Measurements from ENCODE around the gene MICALL1. TPM values are rescaled to one million over a fixed set of nuclear protein-coding genes. Genes with fewer than 3 reads are reported as not detected.
"Not testable (repeated sequence)": the region's sequence is repeated elsewhere in the genome, so short reads cannot be mapped to it uniquely, and the experiment has no call there.

Gene MICALL1
- total and polyA plus RNA-seq, 10 donors = 3.8 to 29.4 (median 18.6) TPM

DNA sequence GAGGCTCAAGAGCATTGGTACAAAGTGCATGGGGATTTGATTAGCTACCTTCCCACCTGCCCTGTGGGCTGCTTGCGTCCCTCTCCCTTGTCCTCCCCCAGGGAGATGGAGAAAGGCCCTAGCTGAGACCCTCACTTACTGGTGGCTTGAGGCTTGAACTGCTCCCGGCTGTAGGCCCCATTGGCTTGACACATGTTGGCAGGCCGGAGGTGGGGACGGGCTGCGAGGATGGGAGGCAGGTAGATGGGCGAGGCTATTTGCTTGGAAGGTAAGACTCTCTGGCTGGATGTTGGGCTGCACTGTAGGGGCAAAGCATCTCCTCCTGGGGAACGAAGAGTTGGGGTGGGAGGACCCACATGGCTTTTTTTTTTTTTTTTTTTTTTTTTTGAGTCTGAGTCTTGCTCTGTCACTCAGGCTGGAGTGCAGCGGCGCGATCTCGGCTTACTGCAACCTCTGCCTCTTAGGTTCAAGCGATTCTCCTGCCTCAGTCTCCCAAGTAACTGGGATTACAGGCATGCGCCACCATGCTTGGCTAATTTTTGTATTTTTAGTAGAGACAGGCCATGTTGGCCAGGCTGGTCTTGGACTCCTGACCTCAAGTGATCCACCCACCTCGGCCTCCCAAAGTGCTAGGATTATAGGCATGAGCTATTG, 41.2 kb downstream of the MICALL1 start:
- H3K27ac ChIP-seq; H3K4me1 ChIP-seq; H3K9me3 ChIP-seq; intact Hi-C loops (cut with DNase I; ENCODE audit: low total_unique reads); DNase-seq; H3K4me3 ChIP-seq: not testable (repeated sequence)
- Histone ChIP-seq H3K27me3 (replicated peaks in 1 of 7) (peaks cover 0 to 20% (median 3%) of the 10 kb centered on the region in 7 donors), H3K36me3 (peaks cover 0 to 13% (median under 1%) of the 10 kb centered on the region in 6 donors)
- WGBS, 5 donors = 91 to 96% (median 95%) methylated on average over 14 of the region's 14 CpGs
- peak in 1 of 3 donors; percentile 11 for TF ChIP-seq POLR2AphosphoS5 (IDR thresholded peaks at IDR 0.05)

DNA sequence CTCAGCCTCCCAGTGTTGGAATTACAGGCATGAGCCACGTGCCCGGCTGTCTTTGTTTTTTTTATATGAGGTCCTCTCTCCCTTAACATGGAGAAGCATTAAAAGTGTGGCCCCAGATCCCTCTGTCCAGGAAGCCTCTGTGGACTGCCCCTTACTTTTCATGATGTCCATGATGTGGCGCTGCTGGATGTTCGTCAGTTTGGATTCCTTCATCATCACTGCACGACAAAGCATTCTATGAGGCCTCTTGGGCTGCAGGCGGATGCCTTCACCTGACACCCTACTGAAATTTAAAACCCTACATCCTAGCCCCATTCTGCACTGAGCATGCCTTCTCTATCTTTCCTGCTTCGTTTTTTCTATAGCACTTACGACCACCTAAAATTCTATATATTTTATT, 45.2 kb downstream of the MICALL1 start:
- DNase-seq = no peak
- Histone ChIP-seq H3K27me3 (replicated peaks in 1 of 7) (peaks cover 0 to 31% (median 9%) of the 10 kb centered on the region in 7 donors), H3K27ac (no peak overlapping the region), H3K4me1 (peaks cover 14 to 41% (median 25%) of the 10 kb centered on the region in 6 donors), H3K36me3 (peaks cover 0 to 5% (median under 1%) of the 10 kb centered on the region in 6 donors), H3K4me3 (no peak overlapping the region), H3K9me3 (no peaks in the 10 kb centered on the region)
- no peak for TF ChIP-seq POLR2AphosphoS5 (IDR thresholded peaks at IDR 0.05)
- TF ChIP-seq, protein P1, sequence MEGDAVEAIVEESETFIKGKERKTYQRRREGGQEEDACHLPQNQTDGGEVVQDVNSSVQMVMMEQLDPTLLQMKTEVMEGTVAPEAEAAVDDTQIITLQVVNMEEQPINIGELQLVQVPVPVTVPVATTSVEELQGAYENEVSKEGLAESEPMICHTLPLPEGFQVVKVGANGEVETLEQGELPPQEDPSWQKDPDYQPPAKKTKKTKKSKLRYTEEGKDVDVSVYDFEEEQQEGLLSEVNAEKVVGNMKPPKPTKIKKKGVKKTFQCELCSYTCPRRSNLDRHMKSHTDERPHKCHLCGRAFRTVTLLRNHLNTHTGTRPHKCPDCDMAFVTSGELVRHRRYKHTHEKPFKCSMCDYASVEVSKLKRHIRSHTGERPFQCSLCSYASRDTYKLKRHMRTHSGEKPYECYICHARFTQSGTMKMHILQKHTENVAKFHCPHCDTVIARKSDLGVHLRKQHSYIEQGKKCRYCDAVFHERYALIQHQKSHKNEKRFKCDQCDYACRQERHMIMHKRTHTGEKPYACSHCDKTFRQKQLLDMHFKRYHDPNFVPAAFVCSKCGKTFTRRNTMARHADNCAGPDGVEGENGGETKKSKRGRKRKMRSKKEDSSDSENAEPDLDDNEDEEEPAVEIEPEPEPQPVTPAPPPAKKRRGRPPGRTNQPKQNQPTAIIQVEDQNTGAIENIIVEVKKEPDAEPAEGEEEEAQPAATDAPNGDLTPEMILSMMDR (IDR thresholded peaks at IDR 0.05 in 8 of 11, conservative IDR thresholded peaks at IDR 0.05 in 3 of 11) = no peak
- no peak for TF ChIP-seq POLR2A (IDR thresholded peaks at IDR 0.05)
- intact Hi-C loops (cut with DNase I; ENCODE audit: low total_unique reads) = no loop called here
- WGBS, 5 donors = 61 to 77% (median 68%) methylated on average over 8 of the region's 8 CpGs

DNA sequence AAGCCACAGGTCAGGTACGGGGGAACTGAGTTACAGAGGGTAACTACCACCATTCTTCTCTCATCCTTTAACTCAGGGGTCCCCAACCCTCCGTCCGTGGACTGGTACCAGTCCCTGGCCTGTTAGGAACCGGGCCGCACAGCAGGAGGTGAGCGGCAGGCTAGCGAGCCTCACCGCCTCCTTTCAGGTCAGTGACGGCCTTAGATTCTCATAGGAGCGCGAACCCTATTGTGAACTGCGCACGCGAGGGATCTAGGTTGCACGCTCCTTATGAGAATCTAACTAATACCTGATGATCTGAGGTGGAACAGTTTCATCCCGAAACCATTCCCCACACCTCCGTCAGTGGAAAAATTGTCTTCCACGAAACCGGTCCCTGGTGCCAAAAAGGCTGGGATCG, 46.5 kb downstream of the MICALL1 start:
- Histone ChIP-seq H3K36me3 (peaks cover 0 to 18% (median 12%) of the 10 kb centered on the region in 6 donors), H3K4me1 (peaks cover 14 to 54% (median 25%) of the 10 kb centered on the region in 6 donors), H3K27me3 (replicated peaks in 1 of 7) (peaks cover 0 to 31% (median 9%) of the 10 kb centered on the region in 7 donors), H3K4me3 (peak overlapping the region in 7 of 8 donors; percentile 75 to 96 (median 84))
- intact Hi-C loops (cut with DNase I; ENCODE audit: low total_unique reads); DNase-seq; H3K9me3 ChIP-seq; H3K27ac ChIP-seq: not testable (repeated sequence)
- 13 to 18% (median 16%) methylated on average over 11 to 20 of the region's 20 CpGs for WGBS, 5 donors

DNA sequence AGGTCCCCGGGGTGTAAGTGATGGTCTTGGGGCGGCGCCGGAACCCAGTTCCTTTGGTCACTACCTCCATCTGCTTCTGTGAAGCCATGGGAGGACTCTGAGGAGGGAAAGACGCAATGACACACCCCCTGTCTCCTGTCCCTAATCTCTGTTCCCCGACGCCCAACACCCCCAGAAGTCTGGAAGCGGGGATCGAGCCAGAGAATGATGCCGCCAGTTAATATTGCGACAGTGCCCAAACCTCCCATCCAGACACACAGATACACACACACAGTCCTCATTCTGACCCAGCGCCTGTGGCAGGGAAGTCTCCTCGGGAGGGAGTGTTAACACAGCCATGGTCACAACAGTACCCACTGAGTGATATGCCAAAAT, 47.0 kb downstream of the MICALL1 start:
- peaks cover 14 to 56% (median 25%) of the 10 kb centered on the region in 6 donors for H3K4me1 ChIP-seq
- peaks cover 0 to 22% (median 15%) of the 10 kb centered on the region in 6 donors for H3K36me3 ChIP-seq
- peak overlapping the region; percentile 75 to 96 (median 84) for H3K4me3 ChIP-seq
- 0 to 3% (median 3%) methylated on average over 10 to 13 of the region's 13 CpGs for WGBS, 5 donors
- H3K27ac ChIP-seq = peak overlapping the region in 3 of 8 donors; percentile 83 to 88 (median 86)
- intact Hi-C loops (cut with DNase I; ENCODE audit: low total_unique reads) = no loop called here
- DNase-seq = no peak
- peaks cover 0 to 31% (median 9%) of the 10 kb centered on the region in 7 donors for H3K27me3 ChIP-seq (replicated peaks in 1 of 7)
- TF ChIP-seq POLR2AphosphoS5 (IDR thresholded peaks at IDR 0.05) (no peak), POLR2A (IDR thresholded peaks at IDR 0.05) (no peak)
- TF ChIP-seq, protein P1 (IDR thresholded peaks at IDR 0.05 in 8 of 11, conservative IDR thresholded peaks at IDR 0.05 in 3 of 11) = no peak
- no peaks in the 10 kb centered on the region for H3K9me3 ChIP-seq

DNA sequence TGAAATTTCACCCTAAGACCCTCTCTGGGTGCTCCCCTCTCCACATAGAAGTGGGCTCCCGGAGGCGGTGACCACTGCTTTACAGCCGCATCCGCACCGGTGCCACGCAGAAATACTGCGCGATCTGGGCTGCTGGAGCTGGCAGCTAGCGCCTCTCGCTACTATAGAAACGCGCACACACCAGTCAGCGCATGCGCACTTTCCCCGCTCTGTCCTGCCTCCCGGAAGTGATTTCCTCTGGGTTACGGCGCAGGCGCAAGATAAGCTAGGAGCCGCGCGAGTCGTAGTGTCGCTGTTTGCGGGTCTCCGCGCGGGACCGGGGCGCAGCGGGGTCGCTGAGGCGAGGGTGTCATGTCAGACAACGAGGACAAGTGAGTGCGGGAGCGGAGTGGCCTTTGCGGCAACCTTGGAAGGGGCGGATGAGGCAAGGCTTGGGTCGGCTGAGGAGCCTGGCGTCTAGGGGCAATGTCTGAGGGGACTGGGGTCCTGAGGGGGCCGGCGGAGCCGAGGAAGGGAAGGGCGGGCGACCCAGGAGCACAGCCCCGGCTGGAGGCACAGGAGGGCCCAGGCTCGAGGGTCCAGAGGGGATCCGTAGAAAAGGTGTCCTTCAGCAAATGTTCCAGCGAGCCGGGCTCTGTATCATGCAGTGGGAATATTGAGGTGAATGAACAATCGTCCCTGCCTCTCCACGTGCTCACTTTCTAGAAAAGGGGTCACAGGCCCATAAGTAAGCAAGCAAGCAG, 47.5 kb downstream of the MICALL1 start, which contains the start of the genes C22orf23 and POLR2F:
TSS of gene C22orf23 (minus strand) at position 165 of the 743 bp plus-strand sequence. CDS start 452 bp downstream, outside the sequence.
TSS of gene POLR2F (plus strand) at position 263 of the 743 bp plus-strand sequence. CDS start at position 352, 89 bp downstream.
- Histone ChIP-seq H3K4me3 (peak within 1 kb of the TSS; percentile 75 to 96 (median 84)), H3K27me3 (replicated peaks in 1 of 7) (peaks cover 0 to 31% (median 9%) of the 10 kb centered on the region in 7 donors)

More for the DNA sequence above, 47.5 kb downstream of the MICALL1 start, which contains the start of the genes C22orf23 and POLR2F:
- 0 to 1% (median 0%) methylated on average over 45 to 52 of the region's 52 CpGs for WGBS, 5 donors
- H3K27ac ChIP-seq = peak within 1 kb of the TSS in 7 of 8 donors; percentile 62 to 88 (median 83)
- H3K9me3 ChIP-seq = no peaks in the 10 kb centered on the region
- H3K36me3 ChIP-seq = peaks cover 0 to 28% (median 21%) of the 10 kb centered on the region in 6 donors
- DNase-seq = peak; percentile 99
- intact Hi-C loops (cut with DNase I; ENCODE audit: low total_unique reads) = no loop called here
- peak in 2 of 3 donors; percentile 3 to 70 for TF ChIP-seq POLR2A (IDR thresholded peaks at IDR 0.05)
- peak; percentile 95 to 97 (median 96) for TF ChIP-seq POLR2AphosphoS5 (IDR thresholded peaks at IDR 0.05)
- TF ChIP-seq, protein P1 (IDR thresholded peaks at IDR 0.05 in 8 of 11, conservative IDR thresholded peaks at IDR 0.05 in 3 of 11) = peak in 2 of 11 experiments; percentile 16 to 21
- H3K4me1 ChIP-seq = peaks cover 14 to 56% (median 25%) of the 10 kb centered on the region in 6 donors

Data from spleen (tissue), 11 donors.